GM19240 (cell line): ENCODE results near the gene NANOGP8.
"Not testable (repeated sequence)": the region's sequence is repeated elsewhere in the genome, so short reads cannot be mapped to it uniquely, and the experiment has no call there.

ENCODE experiments used
- DNase-seq: peaks from one replicate; pipeline ENCODE4 v3.0.0; 2011; ENCODE audit warnings: low spot score; ENCODE audit not compliant: insufficient read length

The NANOGP8 gene

DNA sequence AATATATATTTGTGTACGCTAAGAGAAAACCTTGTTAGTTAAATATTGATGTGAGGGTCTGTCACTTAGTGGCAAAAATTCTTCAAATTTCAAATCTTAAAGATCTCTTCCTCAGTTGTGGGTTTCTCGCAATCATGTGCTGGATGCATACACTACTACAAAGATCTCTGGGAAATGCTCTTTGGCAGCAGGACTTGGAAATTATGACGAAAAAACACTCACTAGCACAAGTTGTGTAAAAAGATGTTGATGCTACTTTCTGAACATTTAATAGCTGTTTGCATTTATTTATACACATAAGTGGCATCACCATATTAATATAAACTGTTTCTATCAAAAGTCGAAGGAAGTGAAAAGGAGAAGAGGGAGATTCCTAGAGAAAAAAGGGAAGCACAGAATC, 10.8 kb upstream of the NANOGP8 start:
- no peak for DNase-seq

DNA sequence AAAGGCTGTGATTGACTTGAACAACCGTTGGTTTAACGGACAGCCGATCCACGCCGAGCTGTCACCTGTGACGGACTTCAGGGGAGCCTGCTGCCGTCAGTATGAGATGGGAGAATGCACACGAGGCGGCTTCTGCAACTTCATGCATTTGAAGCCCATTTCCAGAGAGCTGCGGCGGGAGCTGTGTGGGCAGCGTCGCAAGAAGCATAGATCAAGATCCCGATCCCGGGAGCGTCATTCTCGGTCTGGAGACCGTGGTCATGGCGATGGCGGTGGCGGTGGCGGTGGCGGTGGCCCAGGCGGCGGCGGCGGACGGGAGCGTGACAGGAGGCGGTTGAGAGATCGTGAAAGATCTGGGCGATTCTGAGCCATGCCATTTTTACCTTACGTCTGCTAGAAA, 7.8 kb upstream of the NANOGP8 start:
- DNase-seq, result no peak

GRCh38 chr15:35092311-35092710, 7.2 kb upstream of the NANOGP8 start:
- no peak for DNase-seq

- DNase-seq, result no peak
Measured at GRCh38 chr15:35090104-35090807, 5.2 kb upstream of the NANOGP8 start.

GRCh38 chr15:35089551-35089950, 4.5 kb upstream of the NANOGP8 start:
- no peak for DNase-seq

DNA sequence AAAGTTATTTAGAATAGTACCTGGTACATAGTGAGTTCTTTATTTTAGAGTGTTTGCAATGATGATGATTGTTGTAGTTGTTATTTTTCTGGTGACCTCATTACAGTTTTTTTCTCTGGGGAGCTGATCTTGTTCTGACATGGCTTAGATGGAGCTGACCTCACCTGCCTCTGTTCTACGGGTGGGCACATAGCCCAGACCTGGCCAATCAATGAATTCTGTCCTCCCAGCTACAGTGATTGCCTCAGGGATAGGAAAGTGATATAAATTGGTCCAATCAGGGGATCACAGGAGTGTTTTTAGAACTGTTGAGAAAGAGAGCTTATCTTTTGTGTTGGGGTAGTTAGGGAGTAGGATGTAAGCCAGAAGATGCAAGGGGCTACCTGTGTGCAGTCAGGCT, 3.2 kb upstream of the NANOGP8 start:
- no peak for DNase-seq

DNA sequence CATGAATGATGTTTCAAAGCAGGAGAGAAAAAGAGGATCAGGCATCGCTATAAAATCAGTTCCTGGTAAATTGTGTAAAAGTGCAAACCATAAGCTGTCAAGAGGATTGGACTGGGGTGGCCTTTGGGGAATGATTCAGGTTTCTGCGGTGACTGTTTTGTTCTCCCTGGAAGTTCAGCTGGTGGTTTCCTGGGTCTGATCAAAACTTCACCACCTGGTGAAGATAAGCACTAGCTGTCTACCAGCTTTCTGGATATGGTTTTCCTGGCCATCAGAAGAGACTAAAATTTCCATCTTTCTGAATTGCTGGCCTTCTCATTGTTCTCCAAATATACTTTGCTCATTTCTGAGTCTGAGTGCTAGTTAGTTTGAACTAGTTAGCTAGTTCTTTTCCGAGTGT, 2.7 kb upstream of the NANOGP8 start:
- DNase-seq, result no peak

DNA sequence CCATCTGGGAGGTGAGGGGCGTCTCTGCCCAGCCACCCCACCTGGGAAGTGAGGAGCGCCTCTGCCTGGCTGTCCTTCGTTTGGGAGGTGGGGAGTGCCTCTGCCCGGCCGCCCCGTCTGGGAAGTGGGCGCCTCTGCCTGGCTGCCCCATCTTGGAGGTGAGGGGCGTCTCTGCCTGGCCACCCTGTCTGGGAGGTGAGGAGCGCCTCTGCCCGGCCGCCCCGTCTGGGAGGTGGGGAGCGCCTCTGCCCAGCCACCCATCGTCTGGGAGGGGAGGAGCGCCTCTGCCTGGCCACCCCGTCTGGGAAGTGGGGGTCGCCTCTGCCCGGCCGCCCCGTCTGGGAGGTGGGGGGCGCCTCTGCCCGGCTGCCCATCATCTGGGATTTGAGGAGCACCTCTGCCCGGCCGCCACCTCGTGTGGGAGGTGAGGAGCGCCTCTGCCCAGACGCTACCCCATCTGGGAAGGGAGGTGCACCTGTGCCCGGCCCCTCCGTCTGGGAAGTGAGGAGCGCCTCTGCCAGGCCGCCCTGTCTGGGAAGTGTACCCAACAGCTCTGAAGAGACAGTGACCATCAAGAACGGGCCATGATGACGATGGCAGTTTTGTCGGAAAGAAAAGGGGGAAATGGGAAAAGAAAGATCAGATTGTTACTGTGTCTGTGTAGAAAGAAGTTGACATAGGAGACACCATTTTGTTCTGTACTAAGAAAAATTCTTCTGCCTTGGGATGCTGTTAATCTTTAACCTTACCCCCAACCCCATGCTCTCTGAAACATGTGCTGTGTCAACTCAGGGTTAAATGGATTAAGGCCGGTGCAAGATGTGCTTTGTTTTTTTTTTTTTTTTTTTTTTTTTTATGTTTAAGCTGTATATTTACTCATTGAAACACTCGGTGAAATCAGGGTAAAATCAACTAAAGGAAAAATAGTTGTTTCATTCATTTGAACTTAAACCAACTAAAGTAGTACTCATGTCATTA, 2.4 kb downstream of the NANOGP8 start:
- DNase-seq, result not testable (repeated sequence)

GRCh38 chr15:35081626-35082365, 3.3 kb downstream of the NANOGP8 start:
- not testable (repeated sequence) for DNase-seq

DNA sequence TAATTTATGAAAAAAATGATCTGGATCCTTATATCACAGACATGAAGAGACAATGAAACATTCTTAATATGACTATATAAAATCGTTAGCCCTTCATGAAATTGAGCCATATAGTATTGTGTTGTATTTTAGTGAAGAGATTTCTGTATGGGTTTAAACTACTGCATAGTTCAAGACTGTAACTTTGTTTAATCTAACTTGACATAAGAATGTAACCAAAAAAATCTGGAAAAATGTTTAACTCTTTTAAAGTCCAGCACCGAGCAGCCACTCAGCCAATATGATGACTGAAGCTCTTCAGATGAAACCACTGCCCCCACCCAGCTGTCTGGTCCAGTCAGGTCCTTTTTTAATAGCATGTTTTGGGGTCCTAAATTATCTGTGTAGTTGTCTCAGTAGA, 4.9 kb downstream of the NANOGP8 start:
- DNase-seq, result no peak

- peak; percentile 78 for DNase-seq
Measured at GRCh38 chr15:35078221-35078915, 6.7 kb downstream of the NANOGP8 start.

DNA sequence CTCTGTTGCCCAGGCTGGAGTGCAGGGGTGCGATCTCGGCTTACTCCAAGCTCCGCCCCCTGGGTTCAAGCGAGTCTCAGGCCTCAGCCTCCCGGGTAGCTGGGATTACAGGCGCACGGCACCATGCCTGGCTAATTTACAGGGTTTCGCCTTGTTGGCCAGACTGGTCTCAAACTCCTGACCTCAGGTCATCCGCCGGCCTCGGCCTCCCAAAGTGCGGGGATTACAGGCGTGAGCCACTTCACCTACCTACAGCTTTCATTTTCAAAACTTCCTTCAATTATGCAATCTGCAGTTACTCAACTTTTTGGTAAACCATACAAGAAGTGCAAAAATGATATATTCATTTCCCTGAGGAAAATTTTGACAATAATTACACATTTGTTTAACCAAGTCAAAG, 14.0 kb downstream of the NANOGP8 start:
- DNase-seq, result no peak

DNA sequence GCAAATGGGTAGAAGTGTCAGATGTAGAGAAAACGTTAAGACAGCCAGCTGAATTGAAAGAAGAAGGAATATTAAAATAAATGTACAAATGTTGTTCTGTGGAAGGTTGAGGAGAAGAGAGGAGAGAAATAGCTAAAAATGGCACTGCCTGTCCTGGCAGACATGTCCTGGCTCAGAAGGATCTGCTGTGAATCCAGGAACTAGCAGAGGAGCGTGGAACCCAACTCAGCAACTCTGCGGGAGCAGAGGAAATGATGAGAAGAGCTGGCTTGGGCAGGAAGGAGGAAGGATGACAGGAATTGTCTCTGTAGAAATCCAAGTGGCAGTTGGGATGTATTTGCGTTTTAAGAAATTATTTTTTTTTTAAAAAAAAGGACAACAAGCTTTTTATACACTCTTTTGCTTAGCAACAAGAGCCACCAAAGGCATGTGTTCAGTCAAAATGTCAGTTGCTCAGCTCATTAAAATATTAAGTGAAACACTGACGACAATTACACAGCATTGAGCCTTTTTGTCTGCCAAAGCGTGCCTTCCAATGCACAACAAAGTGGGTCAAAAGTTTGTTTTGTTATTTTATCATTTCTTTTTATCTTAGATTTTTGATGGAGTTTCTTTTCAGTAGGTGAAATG, 16.1 kb downstream of the NANOGP8 start:
- no peak for DNase-seq

- no peak for DNase-seq
Measured at GRCh38 chr15:35067496-35068347, 17.4 kb downstream of the NANOGP8 start.

- DNase-seq, result no peak
Measured at GRCh38 chr15:35066094-35066493, 19.0 kb downstream of the NANOGP8 start.

DNA sequence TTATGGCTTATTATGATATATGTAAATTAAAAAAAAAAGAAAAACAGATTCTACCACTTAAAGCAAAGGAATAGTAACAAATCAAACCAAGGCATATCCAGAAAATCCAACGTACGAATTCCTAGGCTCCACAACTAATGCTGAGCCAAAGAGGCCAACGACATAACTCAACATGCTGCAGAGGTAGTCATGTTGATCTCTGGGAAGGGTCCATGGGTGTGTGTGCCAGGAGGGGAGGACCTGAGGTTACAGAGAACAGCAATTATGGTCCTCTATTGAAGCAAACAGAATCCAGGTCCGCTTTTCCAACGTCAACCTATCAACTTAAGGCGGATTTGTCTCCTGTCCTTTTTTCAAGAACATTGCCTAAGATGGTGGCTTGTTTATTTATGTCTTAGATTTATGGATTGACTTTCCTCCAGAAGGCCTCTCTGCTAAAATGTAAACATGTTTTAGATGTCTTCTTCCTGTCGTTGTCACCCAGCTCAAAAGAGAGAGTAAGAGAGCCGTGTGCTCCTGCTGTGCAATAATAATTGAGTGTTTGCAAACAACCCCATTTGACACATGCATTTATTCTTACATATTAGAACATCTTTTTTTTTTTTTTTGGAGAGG, 20.4 kb downstream of the NANOGP8 start:
- DNase-seq, result no peak

DNA sequence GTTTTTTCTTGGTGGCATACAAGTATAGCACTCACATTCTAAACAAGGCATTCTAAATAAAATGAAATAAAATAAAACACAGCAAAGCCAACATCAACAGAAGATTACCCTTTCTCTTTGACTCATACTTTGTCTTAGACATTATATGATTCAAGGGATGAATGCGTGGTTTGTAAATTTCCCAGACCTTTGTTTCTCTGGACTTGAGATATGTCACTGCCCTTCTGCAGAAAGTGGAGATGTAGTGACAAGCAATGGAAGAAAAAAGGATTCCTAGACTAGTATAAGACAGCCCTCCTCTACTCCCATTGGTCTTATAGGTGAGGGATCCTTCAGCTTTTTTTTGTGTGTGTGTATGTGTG, 22.4 kb downstream of the NANOGP8 start:
- DNase-seq, result no peak

- DNase-seq, result no peak
Measured at GRCh38 chr15:35061825-35062737, 23.0 kb downstream of the NANOGP8 start.
